Erythroblast (primary cell): Measurements from ENCODE around the gene ECEL1.

Experiments
- DNase-seq, 2 experiments: peaks; one replicate each; lab custom pipeline; 2025; lab: John Stamatoyannopoulos, UW
- GATA1 ChIP-seq: IDR thresholded peaks from 2 replicates; pipeline ENCODE4 v1.6.1; 2011; ENCODE audit warnings: low read depth, mild to moderate bottlenecking, control low read depth, low read length, moderate library complexity
- POLR2A ChIP-seq: IDR thresholded peaks from 2 replicates; pipeline ENCODE4 v1.6.1; 2011; ENCODE audit warnings: mild to moderate bottlenecking, low read length

The ECEL1 gene

GRCh38 chr2:232497348-232497747, 9.7 kb upstream of the ECEL1 start:
- TF ChIP-seq GATA1 (no peak), POLR2A (no peak)
- no peak for DNase-seq

- no peak for TF ChIP-seq GATA1
- no peak for TF ChIP-seq POLR2A
- no peak for DNase-seq
These were observed 9.1 kb upstream of the ECEL1 start for GRCh38 chr2:232496501-232497270.

GRCh38 chr2:232495292-232495691, 7.7 kb upstream of the ECEL1 start:
- DNase-seq = no peak
- no peak for TF ChIP-seq GATA1

- TF ChIP-seq POLR2A (no peak), GATA1 (no peak)
- no peak for DNase-seq
These were observed 6.9 kb upstream of the ECEL1 start for GRCh38 chr2:232494542-232494941.

- no peak for TF ChIP-seq GATA1
- TF ChIP-seq POLR2A = no peak
- no peak for DNase-seq
These were observed 6.3 kb upstream of the ECEL1 start for GRCh38 chr2:232493701-232494474.

GRCh38 chr2:232492963-232493700, 5.5 kb upstream of the ECEL1 start:
- DNase-seq = no peak
- TF ChIP-seq POLR2A = no peak
- no peak for TF ChIP-seq GATA1

GRCh38 chr2:232492236-232492848, 4.7 kb upstream of the ECEL1 start:
- DNase-seq = no peak
- no peak for TF ChIP-seq POLR2A
- TF ChIP-seq GATA1 = no peak

- no peak for TF ChIP-seq POLR2A
- TF ChIP-seq GATA1 = no peak
- DNase-seq = no peak
These were observed 3.6 kb upstream of the ECEL1 start for GRCh38 chr2:232491139-232491780.

GRCh38 chr2:232490221-232491138, 2.8 kb upstream of the ECEL1 start:
- DNase-seq = no peak

GRCh38 chr2:232489516-232490220, 2.0 kb upstream of the ECEL1 start:
- DNase-seq = no peak
- TF ChIP-seq GATA1 (no peak), POLR2A (no peak)

More at GRCh38 chr2:232490221-232491138, 2.8 kb upstream of the ECEL1 start:
- TF ChIP-seq GATA1 = no peak
- TF ChIP-seq POLR2A = no peak

GRCh38 chr2:232488721-232489300, 1.2 kb upstream of the ECEL1 start:
- no peak for DNase-seq
- no peak for TF ChIP-seq GATA1
- no peak for TF ChIP-seq POLR2A
